Daoy (cell line): ENCODE measurements around the gene INCA1. TPM values are rescaled to one million over a fixed set of nuclear protein-coding genes. Genes with fewer than 3 reads are reported as not detected.
A peak's percentile ranks its signal among the peaks of the same experiment; 100 is the strongest.
"Not testable (repeated sequence)": the region's sequence is repeated elsewhere in the genome, so short reads cannot be mapped to it uniquely, and the experiment has no call there.

Experiments used
- DNase-seq: peaks from one replicate; pipeline ENCODE4 v3.0.0-alpha.2; 2015; ENCODE audit warnings: low read depth
- total RNA-seq: library from RNA; depleted of rRNA; stranded (reverse); fragments of >200 nt; shearing (Covaris generic); gene quantifications from 2 replicates; pipeline ENCODE4 v1.2.3, GENCODE V29; 2014; rRNA removed

INCA1 gene, protein sequence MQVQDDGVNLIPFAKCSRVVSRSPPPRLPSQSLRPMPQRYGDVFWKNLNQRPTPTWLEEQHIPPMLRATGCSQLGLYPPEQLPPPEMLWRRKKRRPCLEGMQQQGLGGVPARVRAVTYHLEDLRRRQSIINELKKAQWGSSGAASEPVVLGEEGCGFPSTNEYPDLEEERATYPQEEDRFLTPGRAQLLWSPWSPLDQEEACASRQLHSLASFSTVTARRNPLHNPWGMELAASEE
- 0.23 TPM in 1 of 2 replicates, not detected in the other for total RNA-seq

DNA sequence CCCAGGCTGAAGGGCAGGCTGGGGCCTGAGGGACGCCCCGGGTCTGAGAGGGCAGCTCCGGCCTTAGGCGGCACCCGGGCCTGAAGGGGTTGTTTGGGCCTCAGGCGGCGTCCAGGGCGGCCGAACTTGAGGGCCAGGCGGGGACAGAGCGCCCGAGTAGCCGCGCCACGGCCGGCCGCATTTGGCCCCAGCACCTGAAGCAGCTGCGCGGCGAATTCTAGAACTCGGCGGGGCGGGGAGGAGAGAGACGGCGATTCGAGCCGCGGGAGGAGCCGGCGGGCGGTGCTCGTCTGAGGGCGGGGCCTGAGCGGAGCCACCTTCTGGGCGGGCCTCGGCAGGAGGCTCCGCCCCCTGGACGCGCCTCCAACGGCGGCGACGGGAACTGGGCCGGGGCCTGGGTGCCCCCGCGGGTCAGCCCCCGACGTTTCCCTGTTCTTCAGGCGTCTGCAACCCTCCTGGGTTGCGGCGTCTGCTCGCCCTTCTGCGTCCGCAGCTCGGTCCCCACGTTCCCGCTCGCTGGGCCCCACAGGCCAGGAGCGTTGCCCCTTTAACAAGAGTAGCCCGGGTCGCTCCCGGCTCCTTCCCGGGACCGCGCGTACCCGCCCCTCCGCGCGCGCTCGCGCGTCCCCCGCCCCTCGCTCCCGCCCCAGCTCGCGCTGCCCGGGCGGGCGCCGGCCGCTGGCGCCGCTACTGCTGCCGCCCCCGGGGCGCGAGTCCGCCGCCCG is at the start of gene INCA1, which contains the start of gene KIF1C:
Gene INCA1, minus strand, starts transcription at position 221 of the 725 bp plus-strand sequence. CDS start 3,085 bp downstream, outside the sequence.
Gene KIF1C, plus strand, starts transcription at position 649 of the 725 bp plus-strand sequence. CDS start 2,297 bp downstream, outside the sequence.
- peak; percentile 93 for DNase-seq

- DNase-seq = no peak
Observed at GRCh38 chr17:5045496-5045895, 48.2 kb upstream of the INCA1 start.

GRCh38 chr17:5044630-5045029 is 47.3 kb upstream of the INCA1 start:
- no peak for DNase-seq

DNA sequence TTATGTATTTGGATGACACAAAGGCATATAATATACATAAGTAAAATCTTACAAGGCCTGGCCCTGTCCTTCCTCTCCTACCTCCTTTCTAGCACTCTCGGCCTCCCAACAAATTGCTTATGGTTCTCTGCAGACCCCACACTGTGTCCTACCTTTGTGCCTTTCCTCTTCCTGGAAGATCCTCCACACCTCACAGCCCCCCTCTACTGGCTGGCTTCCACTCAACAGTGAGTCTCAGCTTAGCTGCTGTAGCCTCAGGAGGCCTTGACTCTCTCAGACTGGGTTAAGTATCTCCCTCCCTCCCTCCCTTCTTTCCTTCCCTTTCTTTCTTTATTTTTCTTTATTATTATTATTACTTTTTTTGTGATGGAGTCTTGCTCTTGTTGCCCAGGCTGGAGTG is 46.2 kb upstream of the INCA1 start:
- DNase-seq = no peak

GRCh38 chr17:5042157-5043022 is 45.1 kb upstream of the INCA1 start:
- peak; percentile 49 for DNase-seq

DNA sequence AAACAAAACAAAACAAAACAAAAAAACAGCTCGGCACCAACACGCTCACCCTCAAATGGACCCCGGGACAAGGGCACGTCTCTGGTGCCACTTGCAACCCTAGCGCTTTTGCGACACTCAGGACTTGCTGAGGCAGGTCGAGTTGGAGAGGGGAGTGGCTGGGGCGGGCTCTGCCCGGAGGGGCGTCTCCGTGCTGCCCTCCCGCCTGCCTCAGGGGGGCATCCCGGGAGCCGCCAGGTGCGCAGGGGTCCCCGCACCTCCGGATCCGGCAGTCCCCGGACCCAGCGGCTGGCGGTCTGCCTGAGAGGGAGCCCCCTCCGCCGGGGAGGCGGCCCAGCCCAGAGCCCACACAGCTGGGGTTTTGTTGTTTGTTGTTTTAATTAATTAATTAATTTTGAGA is 38.0 kb upstream of the INCA1 start, which contains the start of gene SLC52A1:
Gene SLC52A1, minus strand, starts transcription at position 112 of the 400 bp plus-strand sequence. CDS start 820 bp downstream, outside the sequence.
- no peak for DNase-seq

DNA sequence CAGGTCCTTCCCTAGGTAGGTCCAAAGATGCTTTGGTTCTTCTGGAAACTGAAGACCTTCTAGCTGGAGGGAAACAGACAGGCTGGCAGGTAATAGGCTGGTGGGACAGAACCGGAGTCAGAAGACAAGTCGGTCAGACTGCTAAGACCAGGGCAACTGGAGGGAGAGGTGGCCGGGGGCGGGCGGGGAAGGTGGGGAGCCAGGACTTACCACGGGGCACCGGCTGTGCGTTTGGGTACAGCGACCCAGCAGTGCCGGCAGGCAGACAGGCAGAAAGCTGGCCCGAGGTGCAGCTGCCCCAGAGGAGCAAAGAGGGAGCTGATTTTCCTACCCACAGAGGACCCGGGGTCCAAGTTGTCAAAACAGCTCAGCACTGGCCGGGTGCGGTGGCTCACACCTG is 37.3 kb upstream of the INCA1 start:
- DNase-seq = no peak

GRCh38 chr17:5034063-5034462 is 36.7 kb upstream of the INCA1 start:
- no peak for DNase-seq

- no peak for DNase-seq
Observed at GRCh38 chr17:5033352-5034015, 36.2 kb upstream of the INCA1 start.

GRCh38 chr17:5032865-5033264 is 35.5 kb upstream of the INCA1 start:
- DNase-seq = no peak

DNA sequence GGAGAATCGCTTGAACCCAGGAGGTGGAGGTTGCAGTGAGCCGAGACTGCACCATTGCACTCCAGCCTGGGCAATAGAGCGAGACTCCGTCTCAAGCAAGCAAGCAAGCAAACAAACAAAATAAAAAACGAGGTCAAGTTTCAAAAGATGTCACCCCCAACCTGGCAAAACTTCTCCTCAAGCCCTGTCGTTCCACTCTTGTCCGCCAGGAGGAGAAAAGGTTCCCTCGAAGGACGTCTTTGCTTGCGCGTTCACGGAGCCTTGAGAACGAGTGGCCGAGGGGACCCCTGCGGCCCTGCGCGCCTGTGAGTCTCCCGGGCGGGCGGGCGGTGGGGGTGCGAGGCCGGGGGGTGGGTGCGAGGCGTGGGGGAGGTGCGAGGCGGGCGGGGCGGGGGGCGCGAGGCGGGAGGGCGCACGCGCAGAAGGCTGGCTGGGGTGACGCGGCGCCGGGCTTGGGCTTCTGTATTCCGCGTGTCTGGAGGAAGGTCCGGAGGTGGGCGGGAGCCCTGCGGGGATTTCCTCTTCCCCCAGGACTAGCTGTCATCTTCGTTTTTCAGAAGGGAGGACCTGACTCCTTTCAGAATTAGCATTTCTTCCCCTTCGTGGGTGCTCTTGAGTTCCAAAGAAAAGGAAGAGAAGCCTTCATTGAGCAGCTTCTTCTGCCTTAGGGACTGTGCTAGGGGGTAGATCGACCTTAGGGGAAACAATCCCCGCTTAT is 34.2 kb upstream of the INCA1 start:
- DNase-seq = peak; percentile 82

- DNase-seq = not testable (repeated sequence)
Observed at GRCh38 chr17:5030168-5030567, 32.8 kb upstream of the INCA1 start.

GRCh38 chr17:5027916-5028315 is 30.6 kb upstream of the INCA1 start:
- DNase-seq = no peak

GRCh38 chr17:5027299-5027698 is 30.0 kb upstream of the INCA1 start:
- DNase-seq = no peak

DNA sequence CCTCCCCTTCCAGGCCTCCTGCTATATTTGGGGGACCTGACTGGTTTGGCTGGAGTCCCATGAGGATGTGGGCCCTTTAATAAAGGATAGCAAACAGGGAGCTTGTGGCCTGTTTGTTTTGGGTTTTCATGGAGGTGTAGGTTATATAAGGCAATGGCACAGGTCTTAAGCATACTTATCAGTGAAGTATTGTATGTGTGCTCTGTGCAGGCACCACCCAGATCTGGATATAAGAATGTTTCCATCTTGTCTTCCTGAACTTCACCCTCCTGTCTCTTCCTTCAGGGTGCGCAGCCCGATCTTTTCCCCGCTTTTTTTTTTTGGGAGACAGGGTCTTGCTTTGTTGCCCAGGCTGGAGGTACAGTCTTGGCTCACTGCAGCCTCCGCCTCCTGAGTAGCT is 27.3 kb upstream of the INCA1 start:
- no peak for DNase-seq

- DNase-seq = no peak
Observed at GRCh38 chr17:5023588-5024147, 26.3 kb upstream of the INCA1 start.

- DNase-seq = no peak
Observed at GRCh38 chr17:5022171-5022711, 24.9 kb upstream of the INCA1 start.

GRCh38 chr17:5020502-5021023 is 23.2 kb upstream of the INCA1 start:
- no peak for DNase-seq

DNA sequence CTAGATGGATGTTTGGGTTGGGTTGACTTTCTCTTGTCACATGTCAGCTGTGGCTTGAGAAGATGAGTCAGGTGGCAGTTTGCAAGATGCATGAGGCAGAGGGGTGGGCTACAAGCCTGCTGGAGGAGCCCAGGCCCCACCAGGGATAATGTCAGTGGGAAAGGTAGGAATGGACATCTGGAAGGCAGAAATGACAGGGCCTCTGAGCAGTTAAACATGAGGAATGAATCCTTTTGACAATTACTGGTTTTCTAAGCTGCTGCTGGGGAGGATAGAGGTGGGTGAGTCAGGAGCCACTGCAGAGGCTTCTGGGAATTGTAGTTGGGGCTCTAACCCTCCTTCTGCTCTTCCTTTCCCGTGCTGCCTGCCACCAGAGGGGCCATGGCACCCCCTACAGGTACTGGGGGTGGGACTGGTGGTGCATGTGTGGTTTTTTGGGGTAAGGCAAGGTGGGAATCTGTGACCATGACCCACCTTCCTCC is 22.2 kb upstream of the INCA1 start:
- peak; percentile 45 for DNase-seq

DNA sequence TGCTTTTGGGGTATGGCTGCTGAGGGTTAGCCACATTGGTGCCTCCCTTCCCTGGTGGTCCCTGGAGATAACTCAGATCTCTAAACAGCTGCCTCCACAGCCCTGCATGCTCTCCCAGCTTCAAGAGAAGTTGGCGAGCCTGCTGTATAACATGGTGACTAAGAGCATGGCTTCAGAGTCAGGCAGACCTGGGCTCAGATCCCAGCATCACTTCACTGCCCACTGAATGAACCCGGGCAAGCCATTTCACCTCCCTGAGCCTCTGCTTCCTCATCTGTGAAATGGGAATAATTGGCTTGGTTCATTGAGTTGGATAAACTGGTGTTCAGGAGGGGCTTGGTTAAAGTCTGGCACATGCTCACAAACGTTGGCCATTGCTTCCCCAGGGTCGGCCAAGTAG is 17.0 kb upstream of the INCA1 start:
- no peak for DNase-seq
